Duodenal mucosa (tissue), 2 donors: ENCODE data around the gene COTL1.

ENCODE experiments used
- H3K27ac ChIP-seq: one replicate; pipeline ENCODE4 v1.7.0; 2013; ENCODE audit warnings: low read depth, low read length
- H3K27me3 ChIP-seq, 2 donors: one replicate each; pipeline ENCODE4 v1.7.0; 2013; ENCODE audit warnings: low read length in 2 of 2, control low read depth in 1 of 2; ENCODE audit not compliant: insufficient read depth in 2 of 2, control insufficient read depth in 1 of 2
- H3K36me3 ChIP-seq, 2 donors: one replicate each; pipeline ENCODE4 v1.7.0; 2013; ENCODE audit warnings: low read length in 2 of 2, control low read depth in 1 of 2; ENCODE audit not compliant: insufficient read depth in 2 of 2, control insufficient read depth in 1 of 2
- H3K4me1 ChIP-seq, 2 donors: one replicate each; pipeline ENCODE4 v1.7.0; 2013; ENCODE audit warnings: low read length in 2 of 2, control low read depth in 1 of 2; ENCODE audit not compliant: insufficient read depth in 2 of 2, control insufficient read depth in 1 of 2
- H3K4me3 ChIP-seq, 2 donors: one replicate each; pipeline ENCODE4 v1.7.0; 2013; ENCODE audit warnings: low read length in 2 of 2, low read depth in 1 of 2
- H3K9ac ChIP-seq, 2 donors: one replicate each; pipeline ENCODE4 v1.7.0; 2013; ENCODE audit warnings: low read length in 2 of 2, low read depth in 1 of 2
- H3K9me3 ChIP-seq, 2 donors: one replicate each; pipeline ENCODE4 v1.7.0; 2013; ENCODE audit warnings: low read length in 2 of 2, control low read depth in 1 of 2; ENCODE audit not compliant: control insufficient read depth in 1 of 2

Gene COTL1

GRCh38 chr16:84557504-84557903 is 60.4 kb downstream of the COTL1 start:
- H3K9ac ChIP-seq: no peak overlapping the region
- H3K4me1 ChIP-seq: peaks cover 29 to 32% of the 10 kb centered on the region in 2 donors
- no peaks in the 10 kb centered on the region for H3K36me3 ChIP-seq
- no peaks in the 10 kb centered on the region for H3K27me3 ChIP-seq
- no peaks in the 10 kb centered on the region for H3K9me3 ChIP-seq
- no peak overlapping the region for H3K27ac ChIP-seq
- no peak overlapping the region for H3K4me3 ChIP-seq

GRCh38 chr16:84557059-84557458 is 60.8 kb downstream of the COTL1 start:
- Histone ChIP-seq H3K36me3 (no peaks in the 10 kb centered on the region), H3K4me1 (peaks cover 24 to 29% of the 10 kb centered on the region in 2 donors), H3K4me3 (no peak overlapping the region), H3K9ac (no peak overlapping the region), H3K9me3 (no peaks in the 10 kb centered on the region), H3K27me3 (no peaks in the 10 kb centered on the region), H3K27ac (no peak overlapping the region)

GRCh38 chr16:84555418-84556196 is 62.3 kb downstream of the COTL1 start:
- H3K4me3 ChIP-seq: no peak overlapping the region
- H3K9ac ChIP-seq: no peak overlapping the region
- no peaks in the 10 kb centered on the region for H3K36me3 ChIP-seq
- H3K4me1 ChIP-seq: peaks cover 19 to 21% of the 10 kb centered on the region in 2 donors
- H3K9me3 ChIP-seq: no peaks in the 10 kb centered on the region
- no peak overlapping the region for H3K27ac ChIP-seq
- H3K27me3 ChIP-seq: no peaks in the 10 kb centered on the region

GRCh38 chr16:84554627-84555328 is 63.1 kb downstream of the COTL1 start:
- H3K27ac ChIP-seq: no peak overlapping the region
- no peak overlapping the region for H3K4me3 ChIP-seq
- peaks cover 12 to 14% of the 10 kb centered on the region in 2 donors for H3K4me1 ChIP-seq
- H3K9ac ChIP-seq: no peak overlapping the region
- H3K36me3 ChIP-seq: no peaks in the 10 kb centered on the region
- H3K27me3 ChIP-seq: no peaks in the 10 kb centered on the region
- no peaks in the 10 kb centered on the region for H3K9me3 ChIP-seq

DNA sequence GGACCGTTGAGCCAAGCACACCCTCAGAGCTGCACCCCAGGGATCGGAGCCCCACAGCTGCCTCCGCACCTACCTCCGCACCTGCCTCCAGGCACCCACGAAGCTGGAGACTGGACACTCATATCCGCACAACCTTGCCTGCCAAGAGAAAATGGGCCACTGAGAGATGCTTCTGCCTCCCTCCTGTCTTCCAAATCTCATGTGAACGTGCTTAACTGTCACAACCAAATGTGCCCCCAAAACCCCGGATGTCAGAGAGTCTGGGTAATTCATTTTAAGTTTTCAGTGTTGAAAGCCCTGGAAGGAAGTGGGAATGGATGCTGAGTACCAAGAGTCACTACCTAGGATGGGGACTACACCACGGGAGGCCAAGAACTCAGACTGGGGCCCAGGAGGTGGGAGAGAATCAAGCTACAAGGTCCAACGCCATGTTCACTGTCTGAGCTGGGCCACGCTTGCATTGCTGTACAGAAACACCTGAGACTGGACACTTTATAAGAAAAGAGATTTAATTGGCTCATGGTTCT is 63.9 kb downstream of the COTL1 start:
- Histone ChIP-seq H3K9ac (peak overlapping the region; percentile 19 to 52), H3K27ac (no peak overlapping the region), H3K36me3 (no peaks in the 10 kb centered on the region), H3K4me1 (peaks cover 4 to 8% of the 10 kb centered on the region in 2 donors), H3K9me3 (no peaks in the 10 kb centered on the region), H3K4me3 (peak overlapping the region; percentile 37 to 41), H3K27me3 (no peaks in the 10 kb centered on the region)

GRCh38 chr16:84552135-84552534 is 65.7 kb downstream of the COTL1 start:
- H3K9me3 ChIP-seq: no peaks in the 10 kb centered on the region
- no peak overlapping the region for H3K4me3 ChIP-seq
- no peaks in the 10 kb centered on the region for H3K27me3 ChIP-seq
- H3K27ac ChIP-seq: no peak overlapping the region
- H3K4me1 ChIP-seq: peaks cover 0 to 5% of the 10 kb centered on the region in 2 donors
- no peaks in the 10 kb centered on the region for H3K36me3 ChIP-seq
- H3K9ac ChIP-seq: no peak overlapping the region

DNA sequence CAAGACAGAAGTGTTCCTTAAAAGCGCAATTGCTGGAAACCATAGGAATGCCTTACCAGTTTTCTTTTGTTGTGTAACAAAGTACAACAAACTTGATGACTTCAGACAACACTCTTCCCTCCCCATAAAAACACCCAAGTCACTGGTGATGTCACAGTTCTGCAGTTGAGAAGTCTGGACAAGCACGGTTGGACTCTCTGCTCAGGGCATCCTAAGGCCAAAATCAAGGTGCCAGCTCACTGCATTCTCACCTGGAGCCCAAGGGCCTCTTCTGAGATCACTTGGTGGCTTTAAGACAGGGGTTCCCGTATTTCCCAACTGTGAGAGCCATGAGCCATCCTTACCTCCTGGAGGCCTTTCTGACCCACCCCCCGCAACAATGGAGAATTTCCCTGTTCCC is 67.8 kb downstream of the COTL1 start:
- no peak overlapping the region for H3K27ac ChIP-seq
- no peak overlapping the region for H3K9ac ChIP-seq
- H3K4me1 ChIP-seq: peaks cover 0 to 5% of the 10 kb centered on the region in 2 donors
- H3K9me3 ChIP-seq: no peaks in the 10 kb centered on the region
- no peaks in the 10 kb centered on the region for H3K36me3 ChIP-seq
- H3K4me3 ChIP-seq: no peak overlapping the region
- no peaks in the 10 kb centered on the region for H3K27me3 ChIP-seq

- Histone ChIP-seq H3K9me3 (no peaks in the 10 kb centered on the region), H3K4me1 (peaks cover 8 to 9% of the 10 kb centered on the region in 2 donors), H3K4me3 (peak overlapping the region; percentile 8 to 10), H3K36me3 (no peaks in the 10 kb centered on the region), H3K27me3 (no peaks in the 10 kb centered on the region), H3K9ac (peak overlapping the region; percentile 12 to 48), H3K27ac (peak overlapping the region; percentile 42)
Measured at GRCh38 chr16:84548971-84549844, 68.7 kb downstream of the COTL1 start.

DNA sequence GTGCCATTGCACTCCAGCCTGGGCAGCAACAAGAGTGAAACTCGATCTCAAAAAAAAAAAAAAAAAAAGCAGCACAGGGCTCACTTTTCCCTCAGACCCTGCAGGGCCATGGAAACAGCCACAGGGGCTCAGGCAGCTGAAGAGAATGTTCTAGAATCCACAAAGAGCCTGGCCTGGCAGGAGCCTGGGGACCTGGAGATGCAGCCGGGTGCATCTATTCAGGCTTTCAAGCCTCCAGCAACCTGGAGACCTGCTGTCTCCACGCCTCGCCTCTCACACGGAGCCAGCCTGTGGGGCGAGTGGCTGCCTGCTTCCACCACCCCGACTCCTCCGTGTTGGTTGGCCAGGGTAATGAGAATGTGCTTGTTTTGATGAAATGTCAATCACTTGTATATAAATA is 69.4 kb downstream of the COTL1 start:
- no peaks in the 10 kb centered on the region for H3K27me3 ChIP-seq
- H3K36me3 ChIP-seq: no peaks in the 10 kb centered on the region
- H3K4me1 ChIP-seq: peaks cover 11 to 13% of the 10 kb centered on the region in 2 donors
- no peak overlapping the region for H3K27ac ChIP-seq
- no peaks in the 10 kb centered on the region for H3K9me3 ChIP-seq
- H3K4me3 ChIP-seq: no peak overlapping the region
- no peak overlapping the region for H3K9ac ChIP-seq
